MG63 (cell line): ENCODE measurements around the gene CAMSAP3. TPM values are rescaled to one million over a fixed set of nuclear protein-coding genes. Genes with fewer than 3 reads are reported as not detected.
"Not testable (repeated sequence)": the region's sequence is repeated elsewhere in the genome, so short reads cannot be mapped to it uniquely, and the experiment has no call there.

Experiments used
- DNase-seq: peaks from one replicate; pipeline ENCODE4 v3.0.0-alpha.2; 2020
- H3K27me3 ChIP-seq: fragments of 250-450 bp; sonication (Bioruptor Pico); 2 replicates; pipeline ENCODE4 v1.5.1; 2020; ENCODE audit warnings: mild to moderate bottlenecking, moderate library complexity
- H3K36me3 ChIP-seq: fragments of 250-450 bp; sonication (Bioruptor Pico); 2 replicates; pipeline ENCODE4 v1.5.1; 2020; ENCODE audit warnings: mild to moderate bottlenecking, moderate library complexity
- H3K4me3 ChIP-seq: fragments of 250-450 bp; sonication (Bioruptor Pico); 2 replicates; pipeline ENCODE4 v1.5.1; 2020; ENCODE audit warnings: mild to moderate bottlenecking, moderate library complexity
- H3K9me3 ChIP-seq: fragments of 250-450 bp; sonication (Bioruptor Pico); 2 replicates; pipeline ENCODE4 v1.5.1; 2020; ENCODE audit warnings: mild to moderate bottlenecking, moderate library complexity
- total RNA-seq: library from RNA; depleted of rRNA; stranded (reverse); fragments of >200 nt; shearing (Covaris generic); gene quantifications from 2 replicates; pipeline ENCODE4 v1.2.3, GENCODE V29; 2014; ENCODE audit warnings: low replicate concordance

CAMSAP3 gene
- total RNA-seq, 1 experiment from 2014 or later, result 0.56 TPM

GRCh38 chr19:7636691-7637373 is 41.2 kb downstream of the CAMSAP3 start, which contains the start of gene STXBP2:
TSS of gene STXBP2 (plus strand) at chr19:7637110. CDS start at chr19:7637150, 40 bp downstream.
- Histone ChIP-seq H3K4me3 (peak within 1 kb of the TSS; percentile 38), H3K27me3 (peaks cover 37% of the 10 kb centered on the region), H3K9me3 (no peaks in the 10 kb centered on the region), H3K36me3 (peaks cover 7% of the 10 kb centered on the region)
- peak; percentile 38 for DNase-seq

- H3K27me3 ChIP-seq, result peaks cover 37% of the 10 kb centered on the region
- no peaks in the 10 kb centered on the region for H3K9me3 ChIP-seq
- H3K36me3 ChIP-seq, result no peaks in the 10 kb centered on the region
- no peak for DNase-seq
- peak overlapping the region; percentile 38 for H3K4me3 ChIP-seq
These were observed 42.0 kb downstream of the CAMSAP3 start for GRCh38 chr19:7637374-7638256.

- no peak for DNase-seq
These were observed 43.3 kb downstream of the CAMSAP3 start for GRCh38 chr19:7638802-7639465.

GRCh38 chr19:7639863-7640348 is 44.2 kb downstream of the CAMSAP3 start:
- peaks cover 37% of the 10 kb centered on the region for H3K27me3 ChIP-seq
- H3K9me3 ChIP-seq, result no peaks in the 10 kb centered on the region
- H3K36me3 ChIP-seq, result no peaks in the 10 kb centered on the region
- no peak for DNase-seq
- no peak overlapping the region for H3K4me3 ChIP-seq

More at GRCh38 chr19:7638802-7639465, 43.3 kb downstream of the CAMSAP3 start:
- no peaks in the 10 kb centered on the region for H3K9me3 ChIP-seq
- no peaks in the 10 kb centered on the region for H3K36me3 ChIP-seq
- no peak overlapping the region for H3K4me3 ChIP-seq
- peaks cover 39% of the 10 kb centered on the region for H3K27me3 ChIP-seq

GRCh38 chr19:7640803-7641202 is 45.1 kb downstream of the CAMSAP3 start:
- Histone ChIP-seq H3K36me3 (no peaks in the 10 kb centered on the region), H3K27me3 (peaks cover 33% of the 10 kb centered on the region), H3K9me3 (no peaks in the 10 kb centered on the region), H3K4me3 (no peak overlapping the region)
- no peak for DNase-seq

GRCh38 chr19:7641290-7642276 is 45.9 kb downstream of the CAMSAP3 start:
- Histone ChIP-seq H3K9me3 (no peaks in the 10 kb centered on the region), H3K27me3 (peaks cover 28% of the 10 kb centered on the region), H3K4me3 (no peak overlapping the region), H3K36me3 (no peaks in the 10 kb centered on the region)
- DNase-seq, result no peak

- H3K9me3 ChIP-seq, result no peaks in the 10 kb centered on the region
- DNase-seq, result no peak
- peaks cover 19% of the 10 kb centered on the region for H3K27me3 ChIP-seq
These were observed 46.8 kb downstream of the CAMSAP3 start for GRCh38 chr19:7642295-7643030.

GRCh38 chr19:7643031-7643415 is 47.4 kb downstream of the CAMSAP3 start:
- no peak overlapping the region for H3K4me3 ChIP-seq
- peaks cover 13% of the 10 kb centered on the region for H3K27me3 ChIP-seq
- no peaks in the 10 kb centered on the region for H3K9me3 ChIP-seq
- no peak for DNase-seq
- no peaks in the 10 kb centered on the region for H3K36me3 ChIP-seq

More at GRCh38 chr19:7642295-7643030, 46.8 kb downstream of the CAMSAP3 start:
- Histone ChIP-seq H3K36me3 (no peaks in the 10 kb centered on the region), H3K4me3 (no peak overlapping the region)

- H3K27me3 ChIP-seq, H3K9me3 ChIP-seq, H3K4me3 ChIP-seq, DNase-seq, H3K36me3 ChIP-seq: not testable (repeated sequence)
These were observed 48.2 kb downstream of the CAMSAP3 start for GRCh38 chr19:7643629-7644549.

GRCh38 chr19:7644550-7644877 is 48.9 kb downstream of the CAMSAP3 start:
- DNase-seq, result no peak
- Histone ChIP-seq H3K9me3 (no peaks in the 10 kb centered on the region), H3K4me3 (no peak overlapping the region), H3K36me3 (no peaks in the 10 kb centered on the region), H3K27me3 (peaks cover 10% of the 10 kb centered on the region; the same call in 1 of the 2 replicates)

GRCh38 chr19:7645163-7645562 is 49.5 kb downstream of the CAMSAP3 start:
- Histone ChIP-seq H3K36me3 (no peaks in the 10 kb centered on the region), H3K9me3 (no peaks in the 10 kb centered on the region)
- no peak for DNase-seq

GRCh38 chr19:7645656-7646425 is 50.2 kb downstream of the CAMSAP3 start:
- H3K4me3 ChIP-seq, result no peak overlapping the region
- peaks cover 13% of the 10 kb centered on the region for H3K27me3 ChIP-seq
- H3K9me3 ChIP-seq, result no peaks in the 10 kb centered on the region
- no peak for DNase-seq
- no peaks in the 10 kb centered on the region for H3K36me3 ChIP-seq

More at GRCh38 chr19:7645163-7645562, 49.5 kb downstream of the CAMSAP3 start:
- H3K27me3 ChIP-seq, result peaks cover 13% of the 10 kb centered on the region; the same call in 1 of the 2 replicates
- no peak overlapping the region for H3K4me3 ChIP-seq

- no peak for DNase-seq
- Histone ChIP-seq H3K4me3 (no peak overlapping the region), H3K27me3 (peaks cover 19% of the 10 kb centered on the region), H3K9me3 (no peaks in the 10 kb centered on the region), H3K36me3 (no peaks in the 10 kb centered on the region)
These were observed 50.7 kb downstream of the CAMSAP3 start for GRCh38 chr19:7646426-7646700.

GRCh38 chr19:7647156-7647555 is 51.5 kb downstream of the CAMSAP3 start:
- Histone ChIP-seq H3K9me3 (no peaks in the 10 kb centered on the region), H3K36me3 (no peaks in the 10 kb centered on the region), H3K4me3 (no peak overlapping the region), H3K27me3 (peaks cover 23% of the 10 kb centered on the region)
- no peak for DNase-seq
